Measurements from ENCODE around the gene TOMM34. TPM values are rescaled to one million over a fixed set of nuclear protein-coding genes. Genes with fewer than 3 reads are reported as not detected.

Gene TOMM34
- total RNA-seq, 1 experiment from 2014 or later = 52.9 TPM

GRCh38 chr20:44897133-44897532 is 63.1 kb downstream of the TOMM34 start:
- no peak for DNase-seq (ENCODE audit: extremely low read depth, low read depth)

DNA sequence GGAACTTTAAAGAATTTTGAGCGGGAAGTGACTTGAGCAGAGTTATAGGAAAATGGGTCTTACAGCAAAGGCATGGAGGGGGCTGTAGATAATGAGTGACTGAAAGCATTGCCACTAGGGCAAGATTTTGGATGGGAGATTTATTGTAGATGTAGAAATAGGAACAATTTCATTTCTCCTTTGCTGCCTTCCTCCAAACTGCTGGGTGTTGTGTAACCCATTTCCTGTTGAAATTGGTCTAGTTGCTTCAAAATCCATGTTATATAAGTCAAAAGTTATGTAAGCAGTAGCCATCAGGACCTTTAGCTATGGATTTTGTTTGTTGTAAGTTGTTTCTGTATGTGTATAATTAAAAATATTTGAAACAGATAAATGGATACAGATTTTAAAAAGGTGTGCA is 63.6 kb downstream of the TOMM34 start:
- DNase-seq (ENCODE audit: extremely low read depth, low read depth) = no peak

DNA sequence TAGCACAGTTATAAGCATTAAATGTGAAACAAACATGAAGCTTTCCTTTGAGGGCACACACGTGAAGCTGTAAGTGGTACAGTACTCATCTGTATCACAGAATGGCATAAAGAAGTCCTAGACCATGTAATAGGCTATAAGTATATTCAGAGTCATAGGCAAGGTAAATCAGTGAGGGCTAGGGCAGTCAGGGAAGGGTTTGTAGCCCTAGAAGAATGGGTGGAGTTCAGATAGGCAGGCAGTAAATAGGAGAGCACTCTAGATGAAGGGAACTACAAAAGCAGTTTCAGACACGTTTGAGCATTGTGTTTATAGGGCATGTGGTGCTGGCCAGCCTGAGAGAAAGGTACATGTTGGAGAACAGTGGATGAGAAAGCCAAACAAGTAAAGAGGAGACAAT is 65.2 kb downstream of the TOMM34 start:
- DNase-seq (ENCODE audit: extremely low read depth, low read depth) = no peak

Small RNA genes lying within 50 kb of the gene (small RNA-seq; reads per million reads assigned to genes)
- gene RF00019 = 0 reads per million in 2 experiments

Other genes with a start within 250 kb of the TOMM34 start
- 5.3 and 8.1 TPM in 2 replicates for gene CCN5, start 245.0 kb downstream of the TOMM34 start, total RNA-seq (2014; rRNA removed; shearing (Covaris generic))
- gene KCNK15, start 214.5 kb downstream of the TOMM34 start, total RNA-seq (2014; rRNA removed; shearing (Covaris generic)) = 1.0 and 1.2 TPM in 2 replicates
- gene RIMS4, start 149.9 kb downstream of the TOMM34 start, total RNA-seq (2014; rRNA removed; shearing (Covaris generic)) = 0.20 and 0.35 TPM in 2 replicates
- gene YWHAB, start 74.7 kb downstream of the TOMM34 start, total RNA-seq (2014; rRNA removed; shearing (Covaris generic)) = 86.9 and 113 TPM in 2 replicates
- gene PABPC1L, start 50.3 kb downstream of the TOMM34 start, total RNA-seq (2014; rRNA removed; shearing (Covaris generic)) = 56.2 and 67.6 TPM in 2 replicates
- 32.2 and 42.4 TPM in 2 replicates for gene STK4, start 6.1 kb upstream of the TOMM34 start, total RNA-seq (2014; rRNA removed; shearing (Covaris generic))
- gene KCNS1, start 140.7 kb upstream of the TOMM34 start, total RNA-seq (2014; rRNA removed; shearing (Covaris generic)) = not detected in 2 replicates
- not detected in 2 replicates for gene WFDC5, start 154.8 kb upstream of the TOMM34 start, total RNA-seq (2014; rRNA removed; shearing (Covaris generic))
- gene WFDC12, start 164.1 kb upstream of the TOMM34 start, total RNA-seq (2014; rRNA removed; shearing (Covaris generic)) = not detected in 2 replicates
- gene PI3, start 214.5 kb upstream of the TOMM34 start, total RNA-seq (2014; rRNA removed; shearing (Covaris generic)) = not detected in 2 replicates
- not detected in 2 replicates for gene SEMG1, start 246.6 kb upstream of the TOMM34 start, total RNA-seq (2014; rRNA removed; shearing (Covaris generic))